PC-9 (cell line): ENCODE measurements around the gene SMCO1. TPM values are rescaled to one million over a fixed set of nuclear protein-coding genes. Genes with fewer than 3 reads are reported as not detected.

Experiments used
- BruUV-seq: library from RNA; stranded (reverse); fragments of 400-500 nt; replicated peaks from 2 replicates; lab custom pipeline; 2021; lab: Mats Ljungman, UMichigan
- CTCF ChIA-PET: fragments of 300-600 bp; sonication (Branson Sonifier 250); formaldehyde crosslinking; loops from one replicate; lab custom pipeline; 2022; ENCODE audit warnings: antibody characterized with exemption; lab: Charles Lee
- POLR2A ChIA-PET: fragments of 300-600 bp; sonication (Branson Sonifier 250); formaldehyde crosslinking; loops from one replicate; lab custom pipeline; 2022; ENCODE audit warnings: antibody characterized with exemption; ENCODE audit not compliant: unreplicated experiment; lab: Charles Lee
- DNase-seq, 2 experiments: peaks; one replicate each; pipeline versions ENCODE4 v3.0.0 to v3.0.0-alpha.2; 2015 to 2022; ENCODE audit warnings: mixed read lengths in 1 of 2
- H2AFZ ChIP-seq: fragments of 200-600 bp; sonication (generic); 2 replicates; pipeline ENCODE4 v1.8.1; 2017; ENCODE audit warnings: antibody characterized with exemption
- H3F3A ChIP-seq: fragments of 200-600 bp; sonication (generic); 2 replicates; pipeline ENCODE4 v1.8.1; 2017; ENCODE audit warnings: antibody characterized with exemption, mild to moderate bottlenecking, low read depth; ENCODE audit not compliant: insufficient read depth
- H3K27ac ChIP-seq: fragments of 200-600 bp; sonication (generic); 2 replicates; pipeline ENCODE4 v1.6.1; 2016; ENCODE audit warnings: mixed run types
- H3K27me3 ChIP-seq: fragments of 200-600 bp; sonication (generic); 2 replicates; pipeline ENCODE4 v1.6.1; 2016; ENCODE audit warnings: low read depth, mixed run types; ENCODE audit not compliant: insufficient read depth
- H3K36me3 ChIP-seq: fragments of 200-600 bp; sonication (generic); 2 replicates; pipeline ENCODE4 v1.6.1; 2016; ENCODE audit warnings: low read depth, mixed run types
- H3K4me1 ChIP-seq: fragments of 200-600 bp; sonication (generic); replicated peaks from 2 replicates; pipeline ENCODE4 v1.6.1; 2016; ENCODE audit warnings: mixed run types; ENCODE audit not compliant: insufficient read depth
- H3K4me2 ChIP-seq: fragments of 200-600 bp; sonication (generic); 2 replicates; pipeline ENCODE4 v1.6.1; 2017; ENCODE audit warnings: mixed run types
- H3K4me3 ChIP-seq: fragments of 200-600 bp; sonication (generic); 2 replicates; pipeline ENCODE4 v1.6.1; 2016; ENCODE audit warnings: mixed run types
- H3K79me2 ChIP-seq: fragments of 200-600 bp; sonication (generic); 2 replicates; pipeline ENCODE4 v1.6.1; 2017; ENCODE audit warnings: low read depth, mixed run types
- H3K9me2 ChIP-seq: fragments of 200-600 bp; sonication (generic); 2 replicates; pipeline ENCODE4 v1.8.1; 2017; ENCODE audit warnings: mild to moderate bottlenecking; ENCODE audit not compliant: insufficient read depth
- H3K9me3 ChIP-seq: fragments of 200-600 bp; sonication (generic); 2 replicates; pipeline ENCODE4 v1.8.1; 2016; ENCODE audit warnings: low read depth; ENCODE audit not compliant: insufficient read depth
- H4K20me1 ChIP-seq: fragments of 200-600 bp; sonication (generic); 2 replicates; pipeline ENCODE4 v1.8.1; 2017; ENCODE audit not compliant: insufficient read depth
- CTCF ChIP-seq: fragments of 200-600 bp; sonication (generic); conservative IDR thresholded peaks from 2 replicates; pipeline ENCODE4 v1.6.1; 2017; ENCODE audit warnings: mixed run types, antibody characterized with exemption, mild to moderate bottlenecking, moderate library complexity
- EZH2 ChIP-seq: fragments of 200-600 bp; sonication (generic); IDR thresholded peaks from 2 replicates; pipeline ENCODE4 v1.8.0; 2017; ENCODE audit warnings: antibody characterized with exemption, low read depth
- intact Hi-C: fragments of 100-400 bp; cut with micrococcal nuclease; formaldehyde crosslinking; loops from one replicate; pipeline ENCODE4 v1.10.0; 2022; ENCODE audit not compliant: unreplicated experiment
- total RNA-seq: library from RNA; stranded (reverse); gene quantifications from 2 replicates; pipeline ENCODE4 v1.2.3, GENCODE V29; 2021

Gene SMCO1
- total RNA-seq, 1 experiment from 2014 or later, result not detected

- Histone ChIP-seq H3K36me3 (peaks cover 27% of the 10 kb centered on the region), H3K4me2 (peak overlapping the region; percentile 89), H3K9me2 (no peaks in the 10 kb centered on the region), H3K79me2 (peaks cover 100% of the 10 kb centered on the region), H3K9me3 (no peaks in the 10 kb centered on the region), H3K27me3 (no peaks in the 10 kb centered on the region), H4K20me1 (peaks cover 8% of the 10 kb centered on the region), H2AFZ (no peak overlapping the region), H3F3A (peaks cover 29% of the 10 kb centered on the region), H3K4me1 (peaks cover 27% of the 10 kb centered on the region), H3K27ac (peak overlapping the region; percentile 89), H3K4me3 (peak overlapping the region; percentile 80; the same call in 1 of the 2 replicates)
- ChIA-PET CTCF (no interaction called here), POLR2A (no interaction called here)
- TF ChIP-seq EZH2 (no peak), CTCF (no peak)
- DNase-seq, result no peak
- BruUV-seq, result no TSS peak
- intact Hi-C loops, result no loop called here
These were observed 16.8 kb downstream of the SMCO1 start for GRCh38 chr3:196498297-196498696.

GRCh38 chr3:196496183-196496582, 19.0 kb downstream of the SMCO1 start:
- no peaks in the 10 kb centered on the region for H3K9me2 ChIP-seq
- peaks cover 27% of the 10 kb centered on the region for H3K4me1 ChIP-seq
- no peak for TF ChIP-seq CTCF
- no peak for TF ChIP-seq EZH2
- intact Hi-C loops, result no loop called here
- no peak overlapping the region for H2AFZ ChIP-seq
- H3K4me2 ChIP-seq, result no peak overlapping the region
- H3K9me3 ChIP-seq, result no peaks in the 10 kb centered on the region
- POLR2A ChIA-PET, result no interaction called here
- peaks cover 24% of the 10 kb centered on the region; the same call in 1 of the 2 replicates for H3F3A ChIP-seq
- no peak overlapping the region for H3K4me3 ChIP-seq
- H4K20me1 ChIP-seq, result peaks cover 18% of the 10 kb centered on the region
- no TSS peak for BruUV-seq
- no peak overlapping the region for H3K27ac ChIP-seq
- H3K27me3 ChIP-seq, result no peaks in the 10 kb centered on the region
- peaks cover 100% of the 10 kb centered on the region for H3K79me2 ChIP-seq
- H3K36me3 ChIP-seq, result peaks cover 27% of the 10 kb centered on the region
- CTCF ChIA-PET, result no interaction called here
- no peak for DNase-seq

GRCh38 chr3:196493292-196493691, 21.9 kb downstream of the SMCO1 start:
- TF ChIP-seq CTCF (no peak), EZH2 (no peak)
- peaks cover 28% of the 10 kb centered on the region for H3K36me3 ChIP-seq
- no peaks in the 10 kb centered on the region for H3K27me3 ChIP-seq
- H3K9me3 ChIP-seq, result no peaks in the 10 kb centered on the region
- H3K27ac ChIP-seq, result no peak overlapping the region
- H3K79me2 ChIP-seq, result peaks cover 98% of the 10 kb centered on the region
- ChIA-PET CTCF (no interaction called here), POLR2A (interaction anchor here (0.6 to 0.7 kb wide), 2 partner anchors 63 to 186 kb away, joined by 3 read pairs; no protein-coding TSS in a partner anchor)
- H3K4me1 ChIP-seq, result peaks cover 8% of the 10 kb centered on the region
- no TSS peak for BruUV-seq
- peaks cover 40% of the 10 kb centered on the region for H4K20me1 ChIP-seq
- H3F3A ChIP-seq, result peaks cover 9% of the 10 kb centered on the region; the same call in 1 of the 2 replicates
- DNase-seq, result no peak
- H3K9me2 ChIP-seq, result no peaks in the 10 kb centered on the region
- H2AFZ ChIP-seq, result no peak overlapping the region
- H3K4me2 ChIP-seq, result no peak overlapping the region
- no peak overlapping the region for H3K4me3 ChIP-seq
- intact Hi-C loops, result no loop called here
